K562 (cell line): ENCODE measurements around the gene RAB1B. TPM values are rescaled to one million over a fixed set of nuclear protein-coding genes. Genes with fewer than 3 reads are reported as not detected.

Experiments used
- ATAC-seq: fragments of 200-7000 bp; cut with Tn5 transposase; 3 replicates; pipeline ENCODE4 v1.9.1; 2020; ENCODE audit warnings: moderate library complexity
- BruUV-seq: library from RNA; stranded (reverse); fragments of 400-500 nt; replicated peaks from 2 replicates; lab custom pipeline; 2021; lab: Mats Ljungman, UMichigan
- CTCF ChIA-PET: fragments of 300-600 bp; formaldehyde crosslinking; extraction: SDS; loops from one replicate; lab custom pipeline; 2021; ENCODE audit warnings: low intra/inter-chr PET ratio; lab: Yijun Ruan, JAX
- POLR2A ChIA-PET: fragments of 300-600, 350-650 bp; sonication (Branson Sonifier 250); formaldehyde crosslinking; extraction: SDS; loops from one replicate; lab custom pipeline; 2021; ENCODE audit warnings: antibody characterized with exemption, inconsistent platforms; lab: Yijun Ruan, JAX
- DNase-seq, 4 experiments: peaks; one replicate each; pipeline versions ENCODE4 v3.0.0 to v3.0.0-alpha.2; 2011 to 2018; ENCODE audit warnings: low spot score in 3 of 4, mixed read lengths in 3 of 4; ENCODE audit errors: extremely low read depth in 1 of 4
- FAIRE-seq: peaks from 2 replicates; lab custom pipeline; 2011; peaks lifted over from hg19 to GRCh38; lab: Jason Lieb, UNC
- H2AFZ ChIP-seq: 2 replicates; pipeline ENCODE4 v1.6.0; 2011; ENCODE audit warnings: low read depth, low read length, control low read depth, inconsistent platforms
- H3K27ac ChIP-seq: fragments of 200-600 bp; 3 replicates; pipeline ENCODE4 v1.8.0; 2011; ENCODE audit warnings: low read depth, mild to moderate bottlenecking, control low read depth, inconsistent platforms, low read length, moderate library complexity, mixed read lengths; ENCODE audit errors: extremely low read depth
- H3K27me3 ChIP-seq, 2 experiments: fragments of 300-600 bp in 1 of 2; 2 replicates in 1 of 2; 3 replicates in 1 of 2; pipeline versions ENCODE4 v1.6.0 to v1.8.0; 2011; ENCODE audit warnings: inconsistent platforms in 2 of 2, low read length in 2 of 2, mild to moderate bottlenecking in 1 of 2, mixed read lengths in 1 of 2, moderate library complexity in 1 of 2; ENCODE audit not compliant: control insufficient read depth in 2 of 2, insufficient read depth in 2 of 2
- H3K36me3 ChIP-seq: fragments of 300-600 bp; 3 replicates; pipeline ENCODE4 v1.8.0; 2011; ENCODE audit warnings: mild to moderate bottlenecking, low read length, inconsistent platforms; ENCODE audit not compliant: control insufficient read depth, insufficient read depth
- H3K4me1 ChIP-seq, 2 experiments: fragments of 200-600 bp in 1 of 2; replicated peaks in 1 of 2; 2 replicates in 1 of 2; 3 replicates in 1 of 2; pipeline versions ENCODE4 v1.5.1 to v1.8.0; 2011; ENCODE audit warnings: inconsistent platforms in 2 of 2, low read length in 2 of 2, mild to moderate bottlenecking in 1 of 2, mixed read lengths in 1 of 2, moderate library complexity in 1 of 2; ENCODE audit not compliant: control insufficient read depth in 2 of 2, insufficient read depth in 2 of 2
- H3K4me2 ChIP-seq: 2 replicates; pipeline ENCODE4 v1.6.1; 2011; ENCODE audit warnings: low read length, control low read depth, inconsistent platforms, mixed read lengths; ENCODE audit not compliant: insufficient read depth
- H3K4me3 ChIP-seq: fragments of 200-600 bp; sonication (generic), shearing (Covaris generic); 2 replicates; pipeline ENCODE4 v1.5.1; 2016; ENCODE audit warnings: control low read depth, inconsistent platforms
- H3K79me2 ChIP-seq: fragments of 200-600 bp; 3 replicates; pipeline ENCODE4 v1.8.0; 2011; ENCODE audit warnings: low read length, inconsistent platforms; ENCODE audit not compliant: control insufficient read depth, insufficient read depth
- H3K9ac ChIP-seq, 2 experiments: 2 replicates each; pipeline versions ENCODE4 v1.6.0 to v1.6.1; 2011; ENCODE audit warnings: low read depth in 2 of 2, low read length in 2 of 2, control low read depth in 1 of 2, inconsistent platforms in 1 of 2, mild to moderate bottlenecking in 1 of 2, mixed read lengths in 1 of 2; ENCODE audit not compliant: insufficient read depth in 1 of 2
- H3K9me1 ChIP-seq: one replicate; pipeline ENCODE4 v1.6.0; 2011; ENCODE audit warnings: inconsistent platforms, mild to moderate bottlenecking, low read length, moderate library complexity; ENCODE audit not compliant: control insufficient read depth, insufficient read depth
- H3K9me3 ChIP-seq: replicated peaks from 2 replicates; pipeline ENCODE4 v1.5.1; 2011; ENCODE audit warnings: low read depth, low read length, inconsistent platforms; ENCODE audit not compliant: control insufficient read depth, insufficient read depth
- H4K20me1 ChIP-seq: replicated peaks from 2 replicates; pipeline ENCODE4 v1.6.1; 2011; ENCODE audit warnings: low read length, inconsistent platforms, mixed read lengths; ENCODE audit not compliant: control insufficient read depth, insufficient read depth
- HNRNPL ChIP-seq: fragments of 200-400 bp; formaldehyde crosslinking; IDR thresholded peaks from 2 replicates; pipeline ENCODE4 v1.6.1; 2017; ENCODE audit warnings: low read depth, mild to moderate bottlenecking, low read length
- KDM1A ChIP-seq, 2 experiments: fragments of 450-650 bp; IDR thresholded peaks; 2 replicates each; pipeline ENCODE4 v1.6.1; 2016; ENCODE audit warnings: mild to moderate bottlenecking in 2 of 2
- PPARD ChIP-seq: fragments of 250-450 bp; sonication (Bioruptor Pico); IDR thresholded peaks from 2 replicates; pipeline ENCODE4 v1.8.0; 2022; ENCODE audit warnings: inconsistent platforms, mild to moderate bottlenecking, moderate library complexity
- RHOXF2B ChIP-seq: fragments of 250-450 bp; sonication (Bioruptor Pico); conservative IDR thresholded peaks from 2 replicates; pipeline ENCODE4 v1.5.1; 2021
- TCFL5 ChIP-seq: fragments of 250-450 bp; sonication (Bioruptor Pico); conservative IDR thresholded peaks from 2 replicates; pipeline ENCODE4 v1.6.1; 2021; ENCODE audit warnings: mild to moderate bottlenecking, moderate library complexity, matching md5 sums
- ZBTB40 ChIP-seq, 2 experiments: fragments of 450-650 bp in 1 of 2; sonication (generic) in 1 of 2; formaldehyde crosslinking in 1 of 2; IDR thresholded peaks; 2 replicates each; pipeline versions ENCODE4 v1.7.1 to v1.9.0; 2016 to 2022; ENCODE audit warnings: inconsistent platforms in 1 of 2, mild to moderate bottlenecking in 1 of 2, missing genetic modification reagents in 1 of 2
- ZNF780A ChIP-seq: fragments of 250-450 bp; sonication (Bioruptor Pico); IDR thresholded peaks from 2 replicates; pipeline ENCODE4 v1.5.0; 2021; ENCODE audit warnings: mild to moderate bottlenecking
- WGBS: fragments of 100-300 bp; shearing (Covaris generic); methylation state at CpG from one replicate; pipeline ENCODE4 v1.1.6; 2016; ENCODE audit warnings: low coverage, mixed read lengths; ENCODE audit not compliant: insufficient coverage; ENCODE audit errors: missing lambda C conversion rate; 5-methylcytosine and 5-hydroxymethylcytosine counted together
- in situ Hi-C: fragments of 300-500 bp; cut with MboI; formaldehyde crosslinking; loops from 4 replicates; pipeline ENCODE4 v1.15.0; 2018; ENCODE audit warnings: inconsistent platforms, mixed read lengths
- intact Hi-C: fragments of 100-400 bp; cut with micrococcal nuclease; formaldehyde crosslinking; loops from 2 replicates; pipeline ENCODE4 v1.14.2; 2022
- polyA plus RNA-seq, 8 experiments: library from polyadenylated mRNA; depleted of rRNA in 4 of 8; stranded (reverse) in 5 of 8; unstranded in 3 of 8; fragments of >200 nt; fragmentation: Nextera tagmentation in 2 of 8; fragmentation: Illumina TruSeq in 1 of 8; extraction: Ambion mirVana in 2 of 8; extraction: Trizol in 1 of 8; gene quantifications; 2 replicates each; pipeline versions ENCODE4 v1.2.1 to v1.2.3, GENCODE V29; 2011 to 2014; ENCODE audit warnings: inconsistent platforms in 1 of 8, missing spikeins in 1 of 8
- total RNA-seq, 7 experiments: library from RNA; depleted of rRNA in 6 of 7; stranded (reverse); fragments of >200 nt in 6 of 7; fragmentation: Illumina TruSeq in 2 of 7; extraction: Trizol in 2 of 7; gene quantifications; 2 replicates each; pipeline versions ENCODE4 v1.2.1 to v1.2.3, GENCODE V29; 2011 to 2021; ENCODE audit warnings: low replicate concordance in 1 of 7
- TF ChIP-seq, protein P1 (sequence below): sonication (generic); formaldehyde crosslinking; IDR thresholded peaks from 2 replicates; pipeline ENCODE4 v1.8.1; 2023; ENCODE audit warnings: mild to moderate bottlenecking, missing genetic modification reagents
- TF ChIP-seq, protein P2 (sequence below), 2 experiments: IDR thresholded peaks; 2 replicates each; pipeline ENCODE4 v1.6.1; 2011; ENCODE audit warnings: borderline replicate concordance in 1 of 2, control low read depth in 1 of 2, low read depth in 1 of 2, low read length in 1 of 2, mild to moderate bottlenecking in 1 of 2, mixed read lengths in 1 of 2, moderate library complexity in 1 of 2; ENCODE audit not compliant: insufficient read depth in 1 of 2, insufficient read length in 1 of 2, poor library complexity in 1 of 2, severe bottlenecking in 1 of 2; ENCODE audit errors: extremely low read depth in 1 of 2

RAB1B gene
- total and polyA plus RNA-seq, 9 of the 15 experiments (the other 6 are each of a cell fraction or from before 2014, with no cell fraction given): 5.6 to 146 (median 98.6) TPM

GRCh38 chr11:66224226-66224855 is 44.1 kb upstream of the RAB1B start:
- FAIRE-seq (no peak), DNase-seq (no peak), ATAC-seq (no peak)
- POLR2A ChIA-PET: interaction anchor here (0.6 to 1.2 kb wide), 2 partner anchors 10 to 32 kb away, joined by 3 read pairs; no protein-coding TSS in a partner anchor
- H3K4me3 ChIP-seq: no peak overlapping the region
- H3K4me2 ChIP-seq: no peak overlapping the region
- H3K27ac ChIP-seq: no peak overlapping the region
- no peak overlapping the region for H3K9ac ChIP-seq
- CTCF ChIA-PET: no interaction called here
- 76% methylated on average over 10 of the region's 10 CpGs for WGBS
- no peaks in the 10 kb centered on the region for H3K9me1 ChIP-seq
- H3K79me2 ChIP-seq: no peaks in the 10 kb centered on the region
- in situ Hi-C loops: no loop called here
- H3K9me3 ChIP-seq: no peaks in the 10 kb centered on the region
- H4K20me1 ChIP-seq: peaks cover 5% of the 10 kb centered on the region; the same call in 1 of the 2 replicates
- no peaks in the 10 kb centered on the region for H3K27me3 ChIP-seq
- no TSS peak for BruUV-seq
- H2AFZ ChIP-seq: no peak overlapping the region
- H3K4me1 ChIP-seq: peaks cover 7 to 14% of the 10 kb centered on the region in 2 experiments; a peak in 3 of 5 replicates
- peaks cover 38% of the 10 kb centered on the region for H3K36me3 ChIP-seq
- intact Hi-C loops: no loop called here
- TF ChIP-seq ZBTB40 (IDR thresholded peaks at IDR 0.05): no peak
- TF ChIP-seq ZBTB40 (CRISPR knock-in tag; IDR thresholded peaks at IDR 0.05): no peak
- no peak for TF ChIP-seq ZNF780A (CRISPR knock-in tag)
- no peak for TF ChIP-seq HNRNPL
- no peak for TF ChIP-seq KDM1A (IDR thresholded peaks at IDR 0.05)
- TF ChIP-seq, protein P1, sequence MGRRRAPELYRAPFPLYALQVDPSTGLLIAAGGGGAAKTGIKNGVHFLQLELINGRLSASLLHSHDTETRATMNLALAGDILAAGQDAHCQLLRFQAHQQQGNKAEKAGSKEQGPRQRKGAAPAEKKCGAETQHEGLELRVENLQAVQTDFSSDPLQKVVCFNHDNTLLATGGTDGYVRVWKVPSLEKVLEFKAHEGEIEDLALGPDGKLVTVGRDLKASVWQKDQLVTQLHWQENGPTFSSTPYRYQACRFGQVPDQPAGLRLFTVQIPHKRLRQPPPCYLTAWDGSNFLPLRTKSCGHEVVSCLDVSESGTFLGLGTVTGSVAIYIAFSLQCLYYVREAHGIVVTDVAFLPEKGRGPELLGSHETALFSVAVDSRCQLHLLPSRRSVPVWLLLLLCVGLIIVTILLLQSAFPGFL: no peak
- TF ChIP-seq PPARD (CRISPR knock-in tag): no peak
- TF ChIP-seq, protein P2, sequence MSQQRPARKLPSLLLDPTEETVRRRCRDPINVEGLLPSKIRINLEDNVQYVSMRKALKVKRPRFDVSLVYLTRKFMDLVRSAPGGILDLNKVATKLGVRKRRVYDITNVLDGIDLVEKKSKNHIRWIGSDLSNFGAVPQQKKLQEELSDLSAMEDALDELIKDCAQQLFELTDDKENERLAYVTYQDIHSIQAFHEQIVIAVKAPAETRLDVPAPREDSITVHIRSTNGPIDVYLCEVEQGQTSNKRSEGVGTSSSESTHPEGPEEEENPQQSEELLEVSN (IDR thresholded peaks at IDR 0.05; ENCODE audit: borderline replicate concordance in 1 of 2, extremely low read depth in 1 of 2, insufficient read depth in 1 of 2, insufficient read length in 1 of 2, low read depth in 1 of 2, low read length in 1 of 2, poor library complexity in 1 of 2, severe bottlenecking in 1 of 2): no peak
- TF ChIP-seq RHOXF2B (CRISPR knock-in tag): no peak
- TF ChIP-seq TCFL5 (CRISPR knock-in tag): no peak
